ENCODE results near the gene DGUOK. TPM values are rescaled to one million over a fixed set of nuclear protein-coding genes. Genes with fewer than 3 reads are reported as not detected.
A peak's percentile ranks its signal among the peaks of the same experiment; 100 is the strongest.

DGUOK gene
- total RNA-seq, 1 experiment from 2014 or later = 100 TPM

GRCh38 chr2:74001121-74001520 lies 74.4 kb downstream of the DGUOK start:
- ATAC-seq (peak; percentile 12; the same call in 1 of the 2 replicates), DNase-seq (ENCODE audit: low read depth, low spot score) (no peak)
- intact Hi-C loops (cut with micrococcal nuclease) = no loop called here
- no peak for TF ChIP-seq JUND (IDR thresholded peaks at IDR 0.05)
- no peak for TF ChIP-seq CEBPB (IDR thresholded peaks at IDR 0.05; ENCODE audit: low read depth)
- no peak for TF ChIP-seq EZH2phosphoT487 (IDR thresholded peaks at IDR 0.05; ENCODE audit: borderline replicate concordance)
- TF ChIP-seq YY1 (IDR thresholded peaks at IDR 0.05; ENCODE audit: extremely low read depth, insufficient replicate concordance, low read depth, low read length) = no peak
- TF ChIP-seq SP1 (IDR thresholded peaks at IDR 0.05; ENCODE audit: low read depth) = no peak
- no peak for TF ChIP-seq ELF1 (IDR thresholded peaks at IDR 0.05; ENCODE audit: borderline replicate concordance, low read depth)
- TF ChIP-seq RAD21 (IDR thresholded peaks at IDR 0.05; ENCODE audit: low read depth) = no peak
- no peak for TF ChIP-seq ATF3 (IDR thresholded peaks at IDR 0.05)
- no peak for TF ChIP-seq MAX (IDR thresholded peaks at IDR 0.05)
- peaks cover 75% of the 10 kb centered on the region for H3K79me2 ChIP-seq (ENCODE audit: insufficient read depth, low read length)
- H3K9me2 ChIP-seq (ENCODE audit: insufficient read depth) = no peaks in the 10 kb centered on the region
- H2AFZ ChIP-seq (ENCODE audit: low read depth, low read length, poor library complexity, severe bottlenecking) = no peak overlapping the region
- POLR2A ChIA-PET = no interaction called here
- H3K9ac ChIP-seq (ENCODE audit: low read length) = no peak overlapping the region
- peaks cover 0 to 3% of the 10 kb centered on the region in 2 experiments; a peak in 1 of 4 replicates for H3K36me3 ChIP-seq (ENCODE audit: control insufficient read depth in 1 of 2, insufficient read depth in 2 of 2, low read length in 2 of 2)
- peak overlapping the region; percentile 33; the same call in 1 of the 2 replicates for H3K4me2 ChIP-seq (ENCODE audit: low read length)
- no peak overlapping the region for H3K4me3 ChIP-seq (replicated peaks in 1 of 2; ENCODE audit: low read depth in 1 of 2, low read length in 2 of 2)
- H3K27ac ChIP-seq (ENCODE audit: low read depth, low read length) = no peak overlapping the region
- no peaks in the 10 kb centered on the region for H4K20me1 ChIP-seq (ENCODE audit: insufficient read depth)
- no TSS peak for BruUV-seq (replicated peaks)
- CTCF ChIA-PET = no interaction called here
- peaks cover 7 to 24% of the 10 kb centered on the region in 2 experiments; a peak in 3 of 4 replicates for H3K4me1 ChIP-seq (ENCODE audit: control insufficient read depth in 1 of 2, insufficient read depth in 2 of 2, low read length in 2 of 2)
- RAD21 ChIA-PET (ENCODE audit: low non-redundant PET in 1 of 2, low total read pairs in 2 of 2, uncharacterized antibody in 2 of 2, unreplicated experiment in 2 of 2) = no interaction called here
- H3K27me3 ChIP-seq (ENCODE audit: insufficient read depth, low read length) = no peaks in the 10 kb centered on the region
- no peaks in the 10 kb centered on the region for H3K9me3 ChIP-seq (ENCODE audit: control insufficient read depth in 1 of 2, insufficient read depth in 1 of 2, low read depth in 1 of 2, low read length in 2 of 2)

- H2AFZ ChIP-seq (ENCODE audit: low read depth, low read length, poor library complexity, severe bottlenecking) = no peak overlapping the region
- H3K27ac ChIP-seq (ENCODE audit: low read depth, low read length) = no peak overlapping the region
- H3K9me3 ChIP-seq (ENCODE audit: control insufficient read depth in 1 of 2, insufficient read depth in 1 of 2, low read depth in 1 of 2, low read length in 2 of 2) = no peaks in the 10 kb centered on the region
- H3K36me3 ChIP-seq (ENCODE audit: control insufficient read depth in 1 of 2, insufficient read depth in 2 of 2, low read length in 2 of 2) = peaks cover 0 to 3% of the 10 kb centered on the region in 2 experiments; a peak in 1 of 4 replicates
- DNase-seq (ENCODE audit: low read depth, low spot score) (no peak), ATAC-seq (no peak)
- H3K4me1 ChIP-seq (ENCODE audit: control insufficient read depth in 1 of 2, insufficient read depth in 2 of 2, low read length in 2 of 2) = peaks cover 7 to 24% of the 10 kb centered on the region in 2 experiments; a peak in 3 of 4 replicates
- ChIA-PET POLR2A (no interaction called here), CTCF (no interaction called here), RAD21 (ENCODE audit: low non-redundant PET in 1 of 2, low total read pairs in 2 of 2, uncharacterized antibody in 2 of 2, unreplicated experiment in 2 of 2) (no interaction called here)
- no peak overlapping the region for H3K9ac ChIP-seq (ENCODE audit: low read length)
- no peaks in the 10 kb centered on the region for H4K20me1 ChIP-seq (ENCODE audit: insufficient read depth)
- H3K4me3 ChIP-seq (replicated peaks in 1 of 2; ENCODE audit: low read depth in 1 of 2, low read length in 2 of 2) = no peak overlapping the region
- BruUV-seq (replicated peaks) = no TSS peak
- intact Hi-C loops (cut with micrococcal nuclease) = no loop called here
- no peak overlapping the region for H3K4me2 ChIP-seq (ENCODE audit: low read length)
- no peaks in the 10 kb centered on the region for H3K27me3 ChIP-seq (ENCODE audit: insufficient read depth, low read length)
- H3K9me2 ChIP-seq (ENCODE audit: insufficient read depth) = no peaks in the 10 kb centered on the region
- peaks cover 67% of the 10 kb centered on the region for H3K79me2 ChIP-seq (ENCODE audit: insufficient read depth, low read length)
- TF ChIP-seq SRF (IDR thresholded peaks at IDR 0.05; ENCODE audit: low read depth) = no peak
- no peak for TF ChIP-seq FOSL1 (IDR thresholded peaks at IDR 0.05; ENCODE audit: low read depth)
- TF ChIP-seq JUND (IDR thresholded peaks at IDR 0.05) = no peak
- no peak for TF ChIP-seq SP1 (IDR thresholded peaks at IDR 0.05; ENCODE audit: low read depth)
- TF ChIP-seq EZH2phosphoT487 (IDR thresholded peaks at IDR 0.05; ENCODE audit: borderline replicate concordance) = no peak
- TF ChIP-seq CTCF (IDR thresholded peaks at IDR 0.05 in 2 of 3, conservative IDR thresholded peaks at IDR 0.05 in 1 of 3; ENCODE audit: borderline replicate concordance in 1 of 3, insufficient read depth in 1 of 3, low read depth in 2 of 3, low read length in 2 of 3) = no peak
- TF ChIP-seq REST (IDR thresholded peaks at IDR 0.05; ENCODE audit: low read depth) = no peak
- TF ChIP-seq SIN3A (IDR thresholded peaks at IDR 0.05; ENCODE audit: low read depth) = no peak
- no peak for TF ChIP-seq ZFX (IDR thresholded peaks at IDR 0.05)
These were observed 75.3 kb downstream of the DGUOK start for GRCh38 chr2:74001781-74002504.

Measured in HCT116 (cell line).